ENCODE data around the gene C2CD4B. TPM values are rescaled to one million over a fixed set of nuclear protein-coding genes. Genes with fewer than 3 reads are reported as not detected.

The C2CD4B gene
- total RNA-seq, 4 donors from 2014 or later = 2.5 to 8.6 (median 3.9) TPM

DNA sequence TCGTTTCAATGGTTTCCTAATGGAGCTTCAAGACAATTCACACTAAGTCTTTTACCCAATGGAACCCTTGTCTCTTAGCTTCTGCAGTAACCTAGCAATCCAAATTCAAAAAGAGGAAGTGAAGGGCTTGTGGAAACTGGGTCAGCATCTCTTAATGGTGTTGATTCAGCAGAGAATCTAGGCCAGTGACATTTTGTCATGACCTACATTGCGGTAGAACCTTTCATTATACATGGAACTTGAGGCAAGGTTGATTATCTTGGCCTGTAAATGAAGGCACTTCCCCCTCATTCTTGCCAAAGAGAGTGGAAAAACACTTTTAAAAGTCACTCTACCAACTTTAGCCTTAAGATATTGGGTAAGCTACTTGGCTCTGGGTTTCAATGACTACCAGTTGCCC, 42.8 kb downstream of the C2CD4B start:
- Histone ChIP-seq H3K4me3 (no peak overlapping the region), H3K36me3 (no peaks in the 10 kb centered on the region), H3K4me1 (peaks cover 9 to 29% (median 24%) of the 10 kb centered on the region in 4 donors), H3K27me3 (no peaks in the 10 kb centered on the region), H3K27ac (replicated peaks in 1 of 4) (no peak overlapping the region), H3K9me3 (no peaks in the 10 kb centered on the region)
- WGBS = 90% methylated on average over 2 of the region's 2 CpGs
- intact Hi-C loops (cut with DNase I) = no loop called here
- no peak for TF ChIP-seq POLR2A (IDR thresholded peaks at IDR 0.05; ENCODE audit: low read depth)
- TF ChIP-seq, protein P1, sequence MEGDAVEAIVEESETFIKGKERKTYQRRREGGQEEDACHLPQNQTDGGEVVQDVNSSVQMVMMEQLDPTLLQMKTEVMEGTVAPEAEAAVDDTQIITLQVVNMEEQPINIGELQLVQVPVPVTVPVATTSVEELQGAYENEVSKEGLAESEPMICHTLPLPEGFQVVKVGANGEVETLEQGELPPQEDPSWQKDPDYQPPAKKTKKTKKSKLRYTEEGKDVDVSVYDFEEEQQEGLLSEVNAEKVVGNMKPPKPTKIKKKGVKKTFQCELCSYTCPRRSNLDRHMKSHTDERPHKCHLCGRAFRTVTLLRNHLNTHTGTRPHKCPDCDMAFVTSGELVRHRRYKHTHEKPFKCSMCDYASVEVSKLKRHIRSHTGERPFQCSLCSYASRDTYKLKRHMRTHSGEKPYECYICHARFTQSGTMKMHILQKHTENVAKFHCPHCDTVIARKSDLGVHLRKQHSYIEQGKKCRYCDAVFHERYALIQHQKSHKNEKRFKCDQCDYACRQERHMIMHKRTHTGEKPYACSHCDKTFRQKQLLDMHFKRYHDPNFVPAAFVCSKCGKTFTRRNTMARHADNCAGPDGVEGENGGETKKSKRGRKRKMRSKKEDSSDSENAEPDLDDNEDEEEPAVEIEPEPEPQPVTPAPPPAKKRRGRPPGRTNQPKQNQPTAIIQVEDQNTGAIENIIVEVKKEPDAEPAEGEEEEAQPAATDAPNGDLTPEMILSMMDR (IDR thresholded peaks at IDR 0.05) = no peak
- TF ChIP-seq POLR2AphosphoS5 (IDR thresholded peaks at IDR 0.05) = no peak
- no peak for TF ChIP-seq EP300 (IDR thresholded peaks at IDR 0.05)
- DNase-seq (ENCODE audit: extremely low spot score) = no peak

DNA sequence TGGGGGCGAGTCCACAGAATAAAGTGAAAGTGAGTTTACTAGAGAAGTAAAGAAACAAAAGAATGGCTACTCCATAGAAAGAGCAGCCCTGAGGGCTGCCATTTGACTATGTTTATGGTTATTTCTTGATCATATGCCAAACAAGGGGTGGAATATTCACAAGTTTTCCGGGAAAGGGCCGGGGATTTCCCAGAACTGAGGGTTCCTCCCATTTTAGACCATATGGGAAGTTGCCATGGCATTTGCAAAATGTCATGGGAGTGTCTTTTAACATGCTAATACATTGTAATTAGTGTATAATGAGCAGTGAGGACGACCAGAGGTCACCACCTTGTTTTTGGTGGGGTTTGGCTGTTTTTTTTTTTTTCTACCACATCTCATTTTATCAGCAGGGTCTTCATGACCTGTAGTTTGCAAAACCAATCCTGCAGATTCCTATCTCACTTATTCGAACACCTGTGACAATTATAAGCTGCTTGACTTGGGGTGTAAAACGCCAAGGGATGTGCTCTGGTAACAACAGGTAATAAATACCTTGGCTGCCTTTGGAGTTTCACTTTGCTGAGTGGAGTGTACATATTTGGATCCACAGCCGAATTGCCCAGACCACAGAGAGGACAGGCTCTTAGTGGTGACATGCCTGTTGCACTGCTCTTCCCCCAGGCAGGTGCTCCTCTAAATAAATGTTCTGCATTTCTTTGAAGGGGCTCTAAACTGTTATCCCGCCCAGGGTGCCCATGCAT, 43.6 kb downstream of the C2CD4B start:
- H3K9me3 ChIP-seq = no peaks in the 10 kb centered on the region
- peaks cover 9 to 29% (median 24%) of the 10 kb centered on the region in 4 donors for H3K4me1 ChIP-seq
- peak; percentile 47 for DNase-seq (ENCODE audit: extremely low spot score)
- no peaks in the 10 kb centered on the region for H3K36me3 ChIP-seq
- no peak overlapping the region for H3K4me3 ChIP-seq
- no peaks in the 10 kb centered on the region for H3K27me3 ChIP-seq
- 93% methylated on average over 8 of the region's 8 CpGs for WGBS
- H3K27ac ChIP-seq (replicated peaks in 1 of 4) = no peak overlapping the region
- TF ChIP-seq POLR2A (IDR thresholded peaks at IDR 0.05; ENCODE audit: low read depth) (no peak), EP300 (IDR thresholded peaks at IDR 0.05) (no peak), POLR2AphosphoS5 (IDR thresholded peaks at IDR 0.05) (no peak)
- TF ChIP-seq, protein P1 (IDR thresholded peaks at IDR 0.05) = no peak
- intact Hi-C loops (cut with DNase I) = no loop called here

DNA sequence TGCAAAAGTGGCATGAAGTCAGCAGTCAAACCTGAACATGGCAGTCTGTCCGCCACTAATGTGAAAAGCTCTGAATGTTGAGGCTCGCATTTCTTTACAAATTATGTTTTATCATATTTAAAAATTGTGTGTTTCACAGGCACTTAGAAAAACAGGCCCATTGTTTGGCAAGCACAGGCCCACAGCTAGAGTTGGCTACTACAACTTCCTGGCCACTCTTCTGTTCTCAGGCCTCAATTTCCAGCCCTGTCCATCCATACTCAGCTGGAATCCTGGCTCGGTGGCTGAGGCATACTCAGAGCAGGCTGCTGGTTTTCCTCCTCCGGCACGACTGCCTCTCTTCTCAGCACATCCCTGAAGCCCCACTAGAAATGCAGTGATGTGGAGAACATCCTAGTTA, 44.3 kb downstream of the C2CD4B start:
- Histone ChIP-seq H3K9me3 (no peaks in the 10 kb centered on the region), H3K4me3 (no peak overlapping the region), H3K36me3 (no peaks in the 10 kb centered on the region), H3K27me3 (no peaks in the 10 kb centered on the region), H3K4me1 (peaks cover 9 to 29% (median 24%) of the 10 kb centered on the region in 4 donors), H3K27ac (replicated peaks in 1 of 4) (peak overlapping the region in 2 of 4 donors; percentile 77 to 80)
- peak; percentile 70 for DNase-seq (ENCODE audit: extremely low spot score)
- TF ChIP-seq POLR2AphosphoS5 (IDR thresholded peaks at IDR 0.05) (no peak), EP300 (IDR thresholded peaks at IDR 0.05) (no peak), POLR2A (IDR thresholded peaks at IDR 0.05; ENCODE audit: low read depth) (no peak)
- TF ChIP-seq, protein P1 (IDR thresholded peaks at IDR 0.05) = no peak
- intact Hi-C loops (cut with DNase I) = no loop called here
- WGBS = 87% methylated on average over 5 of the region's 5 CpGs

DNA sequence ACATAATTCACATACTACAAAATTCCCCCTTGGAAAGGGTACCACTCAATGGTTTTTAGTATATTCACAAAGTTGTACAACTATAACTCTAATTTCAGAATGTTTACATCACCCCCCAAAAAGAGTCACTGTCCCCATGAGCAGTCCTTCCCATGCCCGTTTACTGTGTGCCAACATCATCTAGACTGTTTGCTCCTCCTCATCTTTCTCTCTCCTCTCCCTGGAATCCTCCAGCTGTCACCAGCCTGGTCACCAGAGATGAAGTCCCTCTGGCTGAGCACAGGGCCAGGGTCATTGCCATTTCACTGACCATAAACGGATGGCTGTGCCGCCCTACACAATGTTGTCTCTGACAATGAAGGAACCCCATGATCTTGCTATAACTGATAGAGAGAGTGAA, 45.2 kb downstream of the C2CD4B start:
- intact Hi-C loops (cut with DNase I) = no loop called here
- Histone ChIP-seq H3K27ac (replicated peaks in 1 of 4) (peak overlapping the region; percentile 69 to 80 (median 78)), H3K4me3 (no peak overlapping the region), H3K27me3 (no peaks in the 10 kb centered on the region), H3K4me1 (peaks cover 9 to 29% (median 24%) of the 10 kb centered on the region in 4 donors), H3K9me3 (no peaks in the 10 kb centered on the region), H3K36me3 (no peaks in the 10 kb centered on the region)
- no peak for DNase-seq (ENCODE audit: extremely low spot score)
- TF ChIP-seq POLR2AphosphoS5 (IDR thresholded peaks at IDR 0.05) (no peak), EP300 (IDR thresholded peaks at IDR 0.05) (no peak), POLR2A (IDR thresholded peaks at IDR 0.05; ENCODE audit: low read depth) (no peak)
- TF ChIP-seq, protein P1 (IDR thresholded peaks at IDR 0.05) = no peak
- WGBS = 89% methylated on average over 3 of the region's 3 CpGs

Data from esophagus muscularis mucosa (tissue), 4 donors.